Coronary artery (tissue), 2 donors: ENCODE results near the gene UGT1A5.
A peak's percentile ranks its signal among the peaks of the same experiment; 100 is the strongest.

ENCODE experiments used
- DNase-seq: peaks from one replicate; pipeline ENCODE4 v3.0.0-alpha.2; 2017; ENCODE audit warnings: low spot score
- H3K27ac ChIP-seq, 2 donors: fragments of 200-600 bp; sonication (generic); one replicate each; pipeline ENCODE4 v1.5.1; 2016 to 2019
- H3K4me3 ChIP-seq: fragments of 200-600 bp; sonication (generic); 2 replicates; pipeline ENCODE4 v1.5.1; 2016; ENCODE audit warnings: mild to moderate bottlenecking, moderate library complexity
- TF ChIP-seq, protein P1 (sequence below): fragments of 200-600 bp; sonication (generic); IDR thresholded peaks from one replicate; pipeline ENCODE4 v1.5.1; 2019; ENCODE audit warnings: antibody characterized with exemption

The UGT1A5 gene

DNA sequence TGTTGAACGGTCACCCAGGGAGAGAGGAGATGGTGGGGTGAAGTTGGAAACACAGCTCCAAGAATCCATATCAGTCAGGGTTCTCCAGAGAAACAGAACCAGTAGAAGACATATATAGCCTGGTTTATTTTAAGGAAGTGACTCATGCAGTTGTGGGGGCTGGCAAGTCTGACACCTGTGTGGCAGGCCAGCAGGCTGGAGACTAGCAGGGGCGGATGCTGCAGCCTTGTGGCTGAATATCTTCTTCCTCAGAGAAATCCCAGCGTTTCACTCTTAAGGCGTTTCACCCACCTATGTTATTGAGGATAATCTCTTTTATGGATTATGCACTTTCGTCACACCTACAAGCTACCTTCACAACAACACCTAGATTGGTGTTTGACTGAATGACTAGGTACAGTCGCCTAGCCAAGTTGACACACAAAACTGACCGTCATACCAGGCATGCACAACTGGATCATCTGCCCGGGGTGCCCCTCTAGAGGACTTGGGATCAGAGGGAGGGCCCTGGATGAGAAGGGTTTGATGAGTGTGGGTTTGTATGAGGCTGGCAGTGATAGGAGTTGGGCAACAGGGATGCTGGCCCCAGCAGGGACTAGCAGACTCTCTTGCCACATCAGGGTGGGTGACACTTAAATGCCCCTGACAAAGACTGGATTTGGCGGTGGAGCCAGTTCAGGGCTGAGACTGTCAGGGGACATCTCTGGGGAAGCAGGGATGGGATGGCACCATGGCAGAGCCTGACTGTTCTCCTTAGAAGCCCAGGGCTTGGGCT lies 88.8 kb downstream of the UGT1A5 start:
- no peak for DNase-seq
- H3K4me3 ChIP-seq, result no peak overlapping the region
- H3K27ac ChIP-seq, result no peak overlapping the region
- TF ChIP-seq, protein P1, sequence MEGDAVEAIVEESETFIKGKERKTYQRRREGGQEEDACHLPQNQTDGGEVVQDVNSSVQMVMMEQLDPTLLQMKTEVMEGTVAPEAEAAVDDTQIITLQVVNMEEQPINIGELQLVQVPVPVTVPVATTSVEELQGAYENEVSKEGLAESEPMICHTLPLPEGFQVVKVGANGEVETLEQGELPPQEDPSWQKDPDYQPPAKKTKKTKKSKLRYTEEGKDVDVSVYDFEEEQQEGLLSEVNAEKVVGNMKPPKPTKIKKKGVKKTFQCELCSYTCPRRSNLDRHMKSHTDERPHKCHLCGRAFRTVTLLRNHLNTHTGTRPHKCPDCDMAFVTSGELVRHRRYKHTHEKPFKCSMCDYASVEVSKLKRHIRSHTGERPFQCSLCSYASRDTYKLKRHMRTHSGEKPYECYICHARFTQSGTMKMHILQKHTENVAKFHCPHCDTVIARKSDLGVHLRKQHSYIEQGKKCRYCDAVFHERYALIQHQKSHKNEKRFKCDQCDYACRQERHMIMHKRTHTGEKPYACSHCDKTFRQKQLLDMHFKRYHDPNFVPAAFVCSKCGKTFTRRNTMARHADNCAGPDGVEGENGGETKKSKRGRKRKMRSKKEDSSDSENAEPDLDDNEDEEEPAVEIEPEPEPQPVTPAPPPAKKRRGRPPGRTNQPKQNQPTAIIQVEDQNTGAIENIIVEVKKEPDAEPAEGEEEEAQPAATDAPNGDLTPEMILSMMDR, result no peak

DNA sequence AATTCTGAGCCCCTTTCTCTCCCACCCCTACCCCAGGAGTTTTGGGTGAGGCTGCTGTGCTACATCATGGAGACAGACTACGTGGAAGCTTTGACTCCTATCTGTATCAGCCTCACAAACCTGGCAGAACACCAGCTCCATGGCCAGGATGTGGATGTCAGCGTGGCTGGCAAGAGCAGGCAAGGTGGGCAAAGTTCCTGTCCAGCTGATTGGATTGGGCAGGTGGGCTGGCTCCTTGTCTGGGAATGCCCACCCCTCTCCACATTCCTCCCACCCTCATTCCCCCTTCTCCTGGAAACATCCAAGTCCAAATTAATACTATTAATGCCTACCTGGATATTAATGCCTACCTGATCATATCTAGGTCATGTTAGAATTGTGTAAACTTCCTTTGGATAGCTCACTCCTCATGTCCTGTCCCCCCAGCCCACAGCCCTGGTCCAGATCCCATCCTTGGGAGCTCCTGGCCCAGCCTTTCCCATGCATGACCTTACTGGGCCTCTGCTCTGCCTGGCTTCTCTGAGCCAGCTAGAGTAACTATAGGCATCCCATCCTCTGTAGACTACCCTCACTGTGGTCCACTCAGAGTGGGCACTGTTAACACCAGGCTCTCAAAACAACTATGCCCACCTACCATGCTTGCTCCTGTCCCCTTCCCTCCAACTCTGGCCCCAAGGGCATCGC lies 89.6 kb downstream of the UGT1A5 start:
- TF ChIP-seq, protein P1, result no peak
- no peak for DNase-seq
- Histone ChIP-seq H3K27ac (no peak overlapping the region), H3K4me3 (no peak overlapping the region)

DNA sequence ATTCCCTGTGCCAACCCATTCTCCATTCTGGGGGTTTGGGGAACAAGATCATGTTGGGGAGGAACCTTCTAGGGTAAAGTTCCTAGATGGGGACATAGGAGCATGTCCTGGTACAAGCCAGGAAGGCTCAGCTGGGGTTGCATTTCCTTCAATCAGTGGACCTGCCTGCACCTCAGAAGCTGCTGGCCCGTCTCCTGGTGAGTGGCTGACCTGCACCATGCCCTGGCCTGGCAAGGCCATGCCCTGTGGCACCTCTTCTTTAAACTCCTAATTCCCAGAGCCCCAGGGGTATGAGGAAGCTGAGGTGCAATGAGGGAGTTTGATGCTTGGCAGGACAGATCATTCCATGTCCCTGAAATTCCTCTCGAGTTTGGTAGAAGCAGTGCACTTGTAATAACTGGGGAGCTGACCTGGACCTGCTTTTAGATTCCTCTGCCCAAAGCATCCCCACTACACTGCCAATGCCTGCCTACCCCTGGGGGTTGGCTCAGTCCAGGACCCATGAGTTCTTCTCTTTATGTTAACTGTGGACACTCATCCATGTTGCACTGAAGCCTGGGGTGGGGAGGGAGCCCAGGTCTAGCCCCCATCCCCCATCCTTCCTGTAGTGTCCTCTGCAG lies 90.7 kb downstream of the UGT1A5 start:
- TF ChIP-seq, protein P1, result no peak
- Histone ChIP-seq H3K27ac (no peak overlapping the region), H3K4me3 (no peak overlapping the region)
- peak; percentile 55 for DNase-seq

DNA sequence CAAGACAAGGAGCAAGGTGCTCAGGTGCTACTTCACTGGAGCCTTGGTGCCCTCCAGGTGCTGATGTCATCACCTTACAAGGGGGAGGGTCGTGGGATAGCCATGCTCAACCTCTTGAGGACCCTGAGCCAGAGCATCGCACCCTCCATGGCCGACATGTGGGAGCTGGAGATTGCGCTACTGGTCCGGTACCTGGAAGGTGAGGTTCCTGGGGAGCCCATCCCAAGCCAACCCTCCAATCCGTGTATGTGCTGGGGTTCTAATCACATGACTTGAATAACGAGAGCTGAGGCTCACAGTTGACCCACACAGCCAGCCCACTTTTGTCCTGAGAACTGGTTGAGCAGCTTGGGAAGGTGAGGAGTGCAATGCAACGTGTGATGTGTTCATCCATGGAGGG lies 91.3 kb downstream of the UGT1A5 start:
- H3K4me3 ChIP-seq, result no peak overlapping the region
- TF ChIP-seq, protein P1, result no peak
- H3K27ac ChIP-seq, result no peak overlapping the region
- DNase-seq, result no peak

DNA sequence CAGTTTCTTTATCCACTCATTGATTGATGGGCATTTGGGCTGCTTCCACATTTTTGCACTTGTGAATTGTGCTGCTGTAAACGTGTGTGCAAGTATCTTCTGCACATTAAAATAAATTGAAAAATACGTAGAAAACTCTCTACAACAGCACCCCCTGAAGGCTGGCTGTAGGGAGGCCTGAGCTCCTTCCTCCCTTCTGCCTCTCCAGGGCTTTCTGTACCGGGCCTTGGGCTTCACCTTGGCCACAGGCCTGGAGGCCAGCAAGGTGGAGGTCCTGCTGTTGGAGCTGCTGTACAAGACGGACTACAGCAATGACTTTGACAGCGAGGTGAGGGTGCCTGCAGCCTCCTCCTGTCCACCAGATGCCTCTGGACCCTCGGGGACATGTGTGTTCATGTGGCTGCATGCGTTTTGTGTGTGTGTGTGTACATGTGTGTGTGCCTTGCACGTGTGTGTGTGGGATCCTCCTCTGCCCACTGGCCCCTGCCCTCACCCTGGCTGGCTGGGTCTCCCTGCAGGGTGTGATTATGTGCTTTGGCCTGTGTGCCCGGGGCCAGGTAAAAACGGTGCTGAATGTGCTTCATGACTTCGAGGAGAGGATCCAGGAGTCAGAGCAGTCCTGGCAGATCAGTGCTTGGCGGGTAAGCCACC lies 94.6 kb downstream of the UGT1A5 start:
- no peak overlapping the region for H3K27ac ChIP-seq
- TF ChIP-seq, protein P1, result no peak
- H3K4me3 ChIP-seq, result no peak overlapping the region
- DNase-seq, result peak; percentile 50

DNA sequence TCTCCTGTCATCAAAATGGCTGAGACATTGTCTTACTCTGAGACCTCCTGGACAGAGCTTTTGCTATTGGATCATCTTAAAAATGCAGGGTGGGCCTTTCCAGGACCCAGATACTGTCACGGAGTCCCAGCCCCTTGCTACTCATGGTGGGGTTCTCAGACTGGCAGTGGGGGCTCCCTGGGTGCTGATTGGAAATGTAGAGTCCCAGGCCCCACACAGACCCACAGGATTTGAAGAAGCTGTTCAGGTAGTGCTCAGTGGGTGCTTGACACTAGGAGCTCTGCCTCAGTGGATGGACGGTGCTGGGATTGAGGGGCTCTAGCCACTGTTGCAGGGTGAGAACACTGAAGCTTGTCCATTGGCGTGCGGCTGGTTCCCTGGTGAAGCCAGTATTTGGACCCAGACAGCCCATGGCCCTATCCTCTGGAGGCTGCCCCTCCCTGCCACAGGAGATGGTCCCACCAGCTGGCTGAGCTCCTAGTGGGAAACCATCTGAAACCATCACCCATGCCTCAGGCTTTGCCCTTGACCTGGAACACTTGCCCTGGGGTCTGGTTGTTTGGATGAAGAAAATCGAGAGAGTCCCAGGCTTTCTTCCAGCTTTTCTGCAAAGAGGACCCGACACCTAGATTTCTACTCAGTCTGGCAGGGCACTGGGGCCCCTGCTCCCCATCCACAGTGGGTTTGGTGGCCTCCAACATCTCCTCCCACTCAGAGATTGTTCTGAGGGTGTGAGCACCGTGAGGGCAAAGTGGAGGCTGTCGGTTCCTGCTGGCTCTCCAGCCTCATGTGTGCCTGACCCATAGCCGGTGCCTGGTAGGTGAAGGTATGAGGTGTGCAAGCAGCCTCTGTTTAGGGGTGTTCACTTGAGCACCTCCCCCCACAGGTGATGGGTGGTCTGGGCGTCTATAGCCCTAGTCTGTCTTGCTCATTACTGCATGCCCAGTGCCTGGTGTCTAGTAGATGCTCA lies 95.5 kb downstream of the UGT1A5 start:
- Histone ChIP-seq H3K4me3 (no peak overlapping the region), H3K27ac (no peak overlapping the region)
- TF ChIP-seq, protein P1, result no peak
- DNase-seq, result peak; percentile 58
